ENCODE data around the gene GPC5.
A peak's percentile ranks its signal among the peaks of the same experiment; 100 is the strongest.

GPC5 gene

GRCh38 chr13:92196591-92197256 lies 798.3 kb downstream of the GPC5 start:
- 46% methylated on average over 8 of the region's 11 CpGs for WGBS
- H3K27me3 ChIP-seq (ENCODE audit: control insufficient read depth in 1 of 2, insufficient read depth in 1 of 2, low read length in 2 of 2), result no peaks in the 10 kb centered on the region
- no peak overlapping the region for H2BK5ac ChIP-seq (ENCODE audit: low read depth, low read length, poor library complexity, severe bottlenecking)
- no peak overlapping the region for H2AK5ac ChIP-seq (ENCODE audit: low read length, severe bottlenecking)
- H2BK12ac ChIP-seq (ENCODE audit: low read length in 2 of 2), result no peak overlapping the region
- H3K4me1 ChIP-seq (ENCODE audit: control insufficient read depth, insufficient read depth, low read depth, low read length), result no peaks in the 10 kb centered on the region
- no peak overlapping the region for H2BK120ac ChIP-seq (ENCODE audit: low read depth, low read length)
- no peak overlapping the region for H3K4ac ChIP-seq (ENCODE audit: low read depth in 1 of 2, low read length in 2 of 2)
- H3K9ac ChIP-seq (ENCODE audit: low read length), result peak overlapping the region; percentile 30
- H3K14ac ChIP-seq (ENCODE audit: low read length in 2 of 2), result no peak overlapping the region
- H3K18ac ChIP-seq (ENCODE audit: low read depth in 1 of 2, low read length in 2 of 2), result no peak overlapping the region
- no peak overlapping the region for H2AFZ ChIP-seq (ENCODE audit: low read depth, low read length)
- H3K36me3 ChIP-seq (ENCODE audit: control insufficient read depth in 1 of 2, insufficient read depth in 2 of 2, low read depth in 1 of 2, low read length in 2 of 2), result no peaks in the 10 kb centered on the region
- no peak overlapping the region for H3K23ac ChIP-seq (ENCODE audit: low read length in 2 of 2)
- peak overlapping the region in 1 of 2 experiments; percentile 45 for H3K4me3 ChIP-seq (ENCODE audit: insufficient read depth in 1 of 2, low read depth in 1 of 2, low read length in 2 of 2)
- no peaks in the 10 kb centered on the region for H3K9me3 ChIP-seq (ENCODE audit: control insufficient read depth, low read length)
- H2BK15ac ChIP-seq (ENCODE audit: low read depth, poor library complexity, severe bottlenecking), result no peak overlapping the region
- no peak overlapping the region for H4K8ac ChIP-seq (ENCODE audit: low read length)
- no peak overlapping the region for H3K27ac ChIP-seq (ENCODE audit: low read length, poor library complexity, severe bottlenecking)
- peak; percentile 8 for DNase-seq
- H3K4me2 ChIP-seq (ENCODE audit: low read length, poor library complexity, severe bottlenecking), result no peak overlapping the region
- no peak overlapping the region for H4K91ac ChIP-seq (ENCODE audit: low read length)
- H3K79me1 ChIP-seq (replicated peaks; ENCODE audit: low read length, poor library complexity, severe bottlenecking), result no peaks in the 10 kb centered on the region

- WGBS, result 40% methylated on average over 4 of the region's 4 CpGs
- Histone ChIP-seq H2BK15ac (ENCODE audit: low read depth, poor library complexity, severe bottlenecking) (no peak overlapping the region), H3K27ac (ENCODE audit: low read length, poor library complexity, severe bottlenecking) (no peak overlapping the region), H3K9ac (ENCODE audit: low read length) (no peak overlapping the region), H3K18ac (ENCODE audit: low read depth in 1 of 2, low read length in 2 of 2) (no peak overlapping the region), H2BK120ac (ENCODE audit: low read depth, low read length) (no peak overlapping the region), H3K9me3 (ENCODE audit: control insufficient read depth, low read length) (no peaks in the 10 kb centered on the region), H3K4ac (ENCODE audit: low read depth in 1 of 2, low read length in 2 of 2) (no peak overlapping the region), H2BK12ac (ENCODE audit: low read length in 2 of 2) (no peak overlapping the region), H4K91ac (ENCODE audit: low read length) (no peak overlapping the region), H2BK5ac (ENCODE audit: low read depth, low read length, poor library complexity, severe bottlenecking) (no peak overlapping the region), H3K4me3 (ENCODE audit: insufficient read depth in 1 of 2, low read depth in 1 of 2, low read length in 2 of 2) (no peak overlapping the region), H2AK5ac (ENCODE audit: low read length, severe bottlenecking) (no peak overlapping the region), H3K36me3 (ENCODE audit: control insufficient read depth in 1 of 2, insufficient read depth in 2 of 2, low read depth in 1 of 2, low read length in 2 of 2) (no peaks in the 10 kb centered on the region), H4K8ac (ENCODE audit: low read length) (no peak overlapping the region), H3K4me1 (ENCODE audit: control insufficient read depth, insufficient read depth, low read depth, low read length) (no peaks in the 10 kb centered on the region), H3K4me2 (ENCODE audit: low read length, poor library complexity, severe bottlenecking) (no peak overlapping the region), H2AFZ (ENCODE audit: low read depth, low read length) (no peak overlapping the region), H3K23ac (ENCODE audit: low read length in 2 of 2) (no peak overlapping the region), H3K27me3 (ENCODE audit: control insufficient read depth in 1 of 2, insufficient read depth in 1 of 2, low read length in 2 of 2) (no peaks in the 10 kb centered on the region), H3K14ac (ENCODE audit: low read length in 2 of 2) (no peak overlapping the region), H3K79me1 (replicated peaks; ENCODE audit: low read length, poor library complexity, severe bottlenecking) (no peaks in the 10 kb centered on the region)
- peak; percentile 11 for DNase-seq
These were observed 799.2 kb downstream of the GPC5 start for GRCh38 chr13:92197669-92198068.

GRCh38 chr13:92218615-92219014 lies 820.2 kb downstream of the GPC5 start:
- Histone ChIP-seq H4K91ac (ENCODE audit: low read length) (no peak overlapping the region), H3K4me3 (ENCODE audit: insufficient read depth in 1 of 2, low read depth in 1 of 2, low read length in 2 of 2) (no peak overlapping the region), H2BK5ac (ENCODE audit: low read depth, low read length, poor library complexity, severe bottlenecking) (no peak overlapping the region), H2AFZ (ENCODE audit: low read depth, low read length) (no peak overlapping the region), H3K18ac (ENCODE audit: low read depth in 1 of 2, low read length in 2 of 2) (no peak overlapping the region), H4K8ac (ENCODE audit: low read length) (no peak overlapping the region), H3K14ac (ENCODE audit: low read length in 2 of 2) (no peak overlapping the region), H3K9ac (ENCODE audit: low read length) (no peak overlapping the region), H2AK5ac (ENCODE audit: low read length, severe bottlenecking) (no peak overlapping the region), H3K9me3 (ENCODE audit: control insufficient read depth, low read length) (no peaks in the 10 kb centered on the region), H3K4ac (ENCODE audit: low read depth in 1 of 2, low read length in 2 of 2) (no peak overlapping the region), H3K36me3 (ENCODE audit: control insufficient read depth in 1 of 2, insufficient read depth in 2 of 2, low read depth in 1 of 2, low read length in 2 of 2) (no peaks in the 10 kb centered on the region), H3K79me1 (replicated peaks; ENCODE audit: low read length, poor library complexity, severe bottlenecking) (no peaks in the 10 kb centered on the region), H2BK15ac (ENCODE audit: low read depth, poor library complexity, severe bottlenecking) (no peak overlapping the region), H3K27ac (ENCODE audit: low read length, poor library complexity, severe bottlenecking) (no peak overlapping the region), H2BK120ac (ENCODE audit: low read depth, low read length) (no peak overlapping the region), H3K27me3 (ENCODE audit: control insufficient read depth in 1 of 2, insufficient read depth in 1 of 2, low read length in 2 of 2) (peaks cover 0 to 32% of the 10 kb centered on the region in 2 experiments), H2BK12ac (ENCODE audit: low read length in 2 of 2) (no peak overlapping the region), H3K4me2 (ENCODE audit: low read length, poor library complexity, severe bottlenecking) (no peak overlapping the region), H3K23ac (ENCODE audit: low read length in 2 of 2) (no peak overlapping the region), H3K4me1 (ENCODE audit: control insufficient read depth, insufficient read depth, low read depth, low read length) (no peaks in the 10 kb centered on the region)
- WGBS, result 100% methylated on average over 1 of the region's 4 CpGs
- DNase-seq, result no peak

GRCh38 chr13:92221916-92222315 lies 823.5 kb downstream of the GPC5 start:
- H3K27me3 ChIP-seq (ENCODE audit: control insufficient read depth in 1 of 2, insufficient read depth in 1 of 2, low read length in 2 of 2), result peaks cover 0 to 30% of the 10 kb centered on the region in 2 experiments
- no peak overlapping the region for H2AK5ac ChIP-seq (ENCODE audit: low read length, severe bottlenecking)
- H3K4me3 ChIP-seq (ENCODE audit: insufficient read depth in 1 of 2, low read depth in 1 of 2, low read length in 2 of 2), result no peak overlapping the region
- H3K18ac ChIP-seq (ENCODE audit: low read depth in 1 of 2, low read length in 2 of 2), result no peak overlapping the region
- DNase-seq, result no peak
- no peak overlapping the region for H3K23ac ChIP-seq (ENCODE audit: low read length in 2 of 2)
- no peak overlapping the region for H4K91ac ChIP-seq (ENCODE audit: low read length)
- H2BK5ac ChIP-seq (ENCODE audit: low read depth, low read length, poor library complexity, severe bottlenecking), result no peak overlapping the region
- H2BK120ac ChIP-seq (ENCODE audit: low read depth, low read length), result no peak overlapping the region
- H3K27ac ChIP-seq (ENCODE audit: low read length, poor library complexity, severe bottlenecking), result no peak overlapping the region
- no peaks in the 10 kb centered on the region for H3K79me1 ChIP-seq (replicated peaks; ENCODE audit: low read length, poor library complexity, severe bottlenecking)
- no peaks in the 10 kb centered on the region for H3K9me3 ChIP-seq (ENCODE audit: control insufficient read depth, low read length)
- no peak overlapping the region for H3K9ac ChIP-seq (ENCODE audit: low read length)
- H2AFZ ChIP-seq (ENCODE audit: low read depth, low read length), result no peak overlapping the region
- H3K4me2 ChIP-seq (ENCODE audit: low read length, poor library complexity, severe bottlenecking), result no peak overlapping the region
- H3K14ac ChIP-seq (ENCODE audit: low read length in 2 of 2), result no peak overlapping the region
- H3K36me3 ChIP-seq (ENCODE audit: control insufficient read depth in 1 of 2, insufficient read depth in 2 of 2, low read depth in 1 of 2, low read length in 2 of 2), result no peaks in the 10 kb centered on the region
- no peak overlapping the region for H3K4ac ChIP-seq (ENCODE audit: low read depth in 1 of 2, low read length in 2 of 2)
- no peak overlapping the region for H2BK12ac ChIP-seq (ENCODE audit: low read length in 2 of 2)
- WGBS, result 67% methylated on average over 3 of the region's 4 CpGs
- H4K8ac ChIP-seq (ENCODE audit: low read length), result no peak overlapping the region
- H3K4me1 ChIP-seq (ENCODE audit: control insufficient read depth, insufficient read depth, low read depth, low read length), result no peaks in the 10 kb centered on the region
- no peak overlapping the region for H2BK15ac ChIP-seq (ENCODE audit: low read depth, poor library complexity, severe bottlenecking)
